A549 (cell line): ENCODE measurements around the gene HOXB7.

Experiments
- CBX2 ChIP-seq: fragments of 200-600 bp; sonication (generic); IDR thresholded peaks from 2 replicates; pipeline ENCODE4 v1.6.1; 2016; ENCODE audit warnings: low read depth, mild to moderate bottlenecking, borderline replicate concordance
- CEBPB ChIP-seq, 2 experiments: fragments of >200 bp in 1 of 2; sonication (Bioruptor Twin) in 1 of 2; formaldehyde crosslinking in 1 of 2; IDR thresholded peaks; 2 replicates each; pipeline ENCODE4 v1.6.1; 2012 to 2016
- CHD2 ChIP-seq: fragments of 150-350 bp; IDR thresholded peaks from 2 replicates; pipeline ENCODE4 v1.6.1; 2014; ENCODE audit warnings: low read length; ENCODE audit not compliant: partially characterized antibody
- CTCF ChIP-seq: fragments of >200 bp; sonication (Bioruptor Twin); formaldehyde crosslinking; IDR thresholded peaks from 3 replicates; pipeline ENCODE4 v1.5.1; 2016
- ESRRA ChIP-seq: fragments of 150-350 bp; IDR thresholded peaks from 2 replicates; pipeline ENCODE4 v1.6.1; 2014; ENCODE audit warnings: mild to moderate bottlenecking, low read length, borderline replicate concordance

- TF ChIP-seq CBX2 (no peak), CHD2 (no peak), CTCF (no peak), ESRRA (no peak), CEBPB (IDR thresholded peaks at IDR 0.05) (no peak)
Measured at GRCh38 chr17:48646183-48647102, 35.6 kb upstream of the HOXB7 start.
